Type B pancreatic cell (in vitro differentiated cells): Measurements from ENCODE around the gene RABL6. TPM values are rescaled to one million over a fixed set of nuclear protein-coding genes. Genes with fewer than 3 reads are reported as not detected.
"Not testable (repeated sequence)": the region's sequence is repeated elsewhere in the genome, so short reads cannot be mapped to it uniquely, and the experiment has no call there.

Experiments used
- DNase-seq: peaks from one replicate; pipeline ENCODE4 v3.0.0; 2021; ENCODE audit warnings: mixed read lengths; ENCODE audit not compliant: unreplicated experiment; ENCODE audit errors: extremely low spot score
- H3K27ac Mint-ChIP-seq: 2 replicates; pipeline ENCODE4 v1.8.0; 2021; ENCODE audit warnings: mild to moderate bottlenecking, mixed read lengths
- H3K27me3 Mint-ChIP-seq: 2 replicates; pipeline ENCODE4 v1.8.0; 2021; ENCODE audit warnings: mixed read lengths
- H3K36me3 Mint-ChIP-seq: 2 replicates; pipeline ENCODE4 v1.8.0; 2021; ENCODE audit warnings: mixed read lengths
- H3K4me1 Mint-ChIP-seq: one replicate; pipeline ENCODE4 v1.8.0; 2021; ENCODE audit warnings: mixed read lengths; ENCODE audit not compliant: unreplicated experiment
- H3K4me3 Mint-ChIP-seq: 2 replicates; pipeline ENCODE4 v1.8.0; 2021; ENCODE audit warnings: mild to moderate bottlenecking, mixed read lengths
- H3K9me3 Mint-ChIP-seq: 2 replicates; pipeline ENCODE4 v1.8.0; 2021; ENCODE audit warnings: mixed read lengths
- CTCF ChIP-seq: fragments of 200-600 bp; sonication (generic); conservative IDR thresholded peaks from 2 replicates; pipeline ENCODE4 v1.5.0; 2021; ENCODE audit warnings: antibody characterized with exemption, mild to moderate bottlenecking
- total RNA-seq: library from RNA; stranded (reverse); gene quantifications from 2 replicates; pipeline ENCODE4 v1.2.1, GENCODE V29; 2021; ENCODE audit warnings: low replicate concordance

Gene RABL6
- total RNA-seq, 1 donor from 2014 or later = 112 TPM

- TF ChIP-seq CTCF = no peak
- Mint-ChIP-seq H3K27ac (peak within 1 kb of the TSS; percentile 84), H3K4me1 (peaks cover 24% of the 10 kb centered on the region), H3K9me3 (no peaks in the 10 kb centered on the region), H3K27me3 (peaks cover 8% of the 10 kb centered on the region), H3K36me3 (no peaks in the 10 kb centered on the region), H3K4me3 (peak within 1 kb of the TSS; percentile 81)
- no peak for DNase-seq
Measured at GRCh38 chr9:136796238-136796774, 11.4 kb upstream of the RABL6 start, which contains the start of gene CCDC183. CCDC183 (plus strand) TSS chr9:136796338; CDS start chr9:136796398, 60 bp downstream.

DNA sequence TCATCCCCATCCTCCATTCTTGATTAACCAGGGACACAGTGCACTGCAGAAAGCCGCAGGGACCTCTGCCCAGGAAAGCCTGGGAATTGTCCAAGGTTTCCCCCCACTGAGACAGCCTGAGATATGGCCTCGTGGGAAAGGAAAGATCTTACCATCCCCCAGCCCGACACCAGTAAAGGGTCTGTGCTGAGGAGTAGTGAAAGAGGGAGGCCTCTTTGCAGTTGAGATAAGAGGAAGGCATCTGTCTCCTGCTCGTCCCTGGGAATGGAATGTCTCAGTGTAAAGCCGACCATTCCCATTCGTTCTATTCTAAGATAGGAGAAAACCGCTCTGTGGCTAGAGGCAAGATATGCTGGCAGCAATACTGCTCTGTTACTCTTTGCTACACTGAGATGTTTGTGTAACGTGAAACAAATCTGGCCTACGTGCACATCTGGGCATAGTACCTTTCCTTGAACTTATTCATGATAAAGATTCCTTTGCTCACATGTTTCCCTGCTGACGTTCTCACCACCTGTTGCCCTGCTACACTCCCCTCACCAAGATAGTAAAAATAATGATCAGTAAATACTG is 10.9 kb upstream of the RABL6 start:
- H3K36me3 Mint-ChIP-seq, DNase-seq: not testable (repeated sequence)

GRCh38 chr9:136798708-136799078 is 9.1 kb upstream of the RABL6 start:
- Mint-ChIP-seq H3K9me3 (no peaks in the 10 kb centered on the region), H3K27me3 (peaks cover 11% of the 10 kb centered on the region), H3K4me3 (no peak overlapping the region), H3K36me3 (no peaks in the 10 kb centered on the region), H3K4me1 (peaks cover 19% of the 10 kb centered on the region), H3K27ac (no peak overlapping the region)
- TF ChIP-seq CTCF = no peak
- DNase-seq = no peak

More for the DNA sequence above, 10.9 kb upstream of the RABL6 start:
- peaks cover 11% of the 10 kb centered on the region for H3K27me3 Mint-ChIP-seq
- peak overlapping the region; percentile 84 for H3K27ac Mint-ChIP-seq
- peak overlapping the region; percentile 81 for H3K4me3 Mint-ChIP-seq
- H3K9me3 Mint-ChIP-seq = not testable (repeated sequence)
- H3K4me1 Mint-ChIP-seq = peaks cover 24% of the 10 kb centered on the region

- no peak for TF ChIP-seq CTCF
- H3K9me3 Mint-ChIP-seq = no peaks in the 10 kb centered on the region
- DNase-seq = no peak
- no peaks in the 10 kb centered on the region for H3K36me3 Mint-ChIP-seq
- H3K4me3 Mint-ChIP-seq = no peak overlapping the region
- peaks cover 11% of the 10 kb centered on the region for H3K27me3 Mint-ChIP-seq
- peaks cover 19% of the 10 kb centered on the region for H3K4me1 Mint-ChIP-seq
- H3K27ac Mint-ChIP-seq = no peak overlapping the region
Measured at GRCh38 chr9:136799079-136799853, 8.5 kb upstream of the RABL6 start.

DNA sequence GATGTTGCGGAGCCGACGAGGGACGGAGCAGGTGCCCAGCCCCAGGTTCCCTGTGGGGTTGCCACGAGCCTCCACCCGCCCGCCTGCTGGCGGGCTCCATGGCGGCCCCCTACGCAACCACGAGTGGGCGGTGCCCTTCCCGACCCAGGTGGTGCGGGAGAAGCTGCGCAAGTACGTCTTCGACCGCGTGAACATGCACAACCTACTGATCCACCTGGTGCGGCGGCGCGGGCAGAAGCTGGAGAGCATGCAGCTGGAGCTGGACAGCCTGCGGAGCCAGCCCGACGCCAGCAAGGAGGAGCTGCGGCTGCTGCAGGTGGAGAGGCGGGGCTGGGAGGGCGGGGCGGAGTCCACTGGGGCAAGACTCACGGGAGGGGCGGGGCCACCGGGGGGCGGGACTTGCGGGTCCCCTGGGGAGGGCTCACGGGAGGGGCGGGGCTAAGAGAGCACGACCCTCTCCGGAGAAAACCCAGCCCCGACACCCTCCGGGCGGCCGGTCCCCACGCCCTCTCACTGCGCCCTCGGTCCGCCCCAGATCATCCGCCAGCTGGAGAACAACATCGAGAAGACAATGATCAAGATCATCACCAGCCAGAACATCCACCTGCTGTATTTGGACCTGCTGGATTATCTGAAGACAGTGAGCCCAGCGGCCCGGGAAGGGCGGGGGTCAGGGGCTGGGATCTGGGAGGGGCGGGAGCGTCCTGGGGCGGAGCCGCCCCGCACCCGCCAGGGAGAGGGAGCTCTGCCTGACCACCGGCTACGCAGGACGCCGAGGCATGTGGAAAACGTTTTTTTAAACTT is 7.7 kb upstream of the RABL6 start:
- Mint-ChIP-seq H3K36me3 (no peaks in the 10 kb centered on the region), H3K4me3 (peak overlapping the region; percentile 92), H3K4me1 (peaks cover 19% of the 10 kb centered on the region), H3K27me3 (peaks cover 11% of the 10 kb centered on the region), H3K9me3 (no peaks in the 10 kb centered on the region), H3K27ac (peak overlapping the region; percentile 83)
- DNase-seq = peak; percentile 81
- no peak for TF ChIP-seq CTCF
